ENCODE data around the gene HMGCS1. TPM values are rescaled to one million over a fixed set of nuclear protein-coding genes. Genes with fewer than 3 reads are reported as not detected.
"Not testable (repeated sequence)": the region's sequence is repeated elsewhere in the genome, so short reads cannot be mapped to it uniquely, and the experiment has no call there.

Gene HMGCS1
- total RNA-seq, 1 donor from 2014 or later = 98.2 TPM

- no peak for DNase-seq (ENCODE audit: low spot score)
Observed at GRCh38 chr5:43274435-43275114, 38.6 kb downstream of the HMGCS1 start.

DNA sequence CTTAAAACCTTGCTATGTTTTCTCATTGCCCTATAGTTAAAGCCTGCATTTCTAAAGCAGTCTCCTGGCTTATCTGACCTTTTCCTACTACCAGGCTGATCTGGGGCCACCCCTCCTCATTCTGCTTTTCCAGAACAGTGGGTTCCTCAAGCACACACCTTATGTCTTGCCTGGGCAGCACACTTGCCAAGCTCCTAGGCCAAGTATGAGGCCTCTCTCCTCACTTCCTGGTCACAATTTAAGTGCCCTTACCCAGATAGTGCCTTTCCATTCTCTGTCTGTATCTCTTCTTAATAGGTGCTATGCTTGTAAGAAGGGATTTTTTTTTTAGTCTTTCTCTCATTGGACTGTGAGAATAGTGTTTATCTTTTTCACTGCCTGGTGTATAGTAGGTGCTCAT lies 39.7 kb downstream of the HMGCS1 start:
- no peak for DNase-seq (ENCODE audit: low spot score)

- no peak for DNase-seq (ENCODE audit: low spot score)
Observed at GRCh38 chr5:43270645-43271044, 42.6 kb downstream of the HMGCS1 start.

DNA sequence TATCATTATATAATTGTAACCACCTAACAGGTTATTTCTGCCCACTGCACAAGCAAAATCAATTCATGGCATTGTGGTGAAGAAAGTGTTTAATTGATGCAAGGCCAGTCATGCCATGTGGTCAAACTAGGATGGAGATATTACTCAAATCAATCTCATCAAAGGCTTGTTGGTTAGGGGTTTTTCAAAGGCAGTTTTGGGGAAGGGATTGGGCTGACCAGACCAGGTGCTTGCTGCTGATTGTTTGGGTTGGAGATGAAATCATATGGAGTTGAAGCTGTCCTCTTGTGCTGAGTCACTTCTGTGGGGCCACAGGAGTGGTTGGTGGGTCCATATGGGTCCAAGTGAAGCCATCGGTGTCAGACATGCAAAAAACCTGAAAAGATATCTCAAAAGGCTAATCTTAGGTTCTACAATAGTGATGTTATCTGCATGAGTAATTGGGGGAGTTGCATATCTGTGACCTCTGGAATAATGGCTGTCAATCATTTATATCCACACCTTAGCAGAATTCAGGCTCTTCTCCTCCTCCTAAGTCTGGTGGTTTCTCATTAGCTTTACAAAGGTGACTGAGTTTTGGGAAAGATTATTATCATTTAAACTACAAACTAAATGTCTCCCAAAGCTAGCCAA lies 44.9 kb downstream of the HMGCS1 start:
- DNase-seq (ENCODE audit: low spot score) = no peak

DNA sequence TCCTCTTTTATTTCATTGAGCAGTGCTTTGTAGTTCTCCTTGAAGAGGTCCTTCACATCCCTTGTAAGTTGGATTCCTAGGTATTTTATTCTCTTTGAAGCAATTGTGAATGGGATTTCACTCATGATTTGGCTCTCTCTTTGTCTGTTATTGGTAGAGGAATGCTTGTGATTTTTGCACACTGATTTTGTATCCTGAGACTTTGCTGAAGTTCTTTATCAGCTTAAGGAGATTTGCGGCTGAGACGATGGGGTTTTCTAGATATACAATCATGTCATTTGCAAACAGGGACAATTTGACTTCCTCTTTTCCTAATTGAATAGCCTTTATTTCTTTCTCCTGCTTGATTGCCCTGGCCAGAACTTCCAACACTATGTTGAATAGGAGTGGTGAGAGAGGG lies 50.9 kb downstream of the HMGCS1 start:
- not testable (repeated sequence) for DNase-seq (ENCODE audit: low spot score)

DNA sequence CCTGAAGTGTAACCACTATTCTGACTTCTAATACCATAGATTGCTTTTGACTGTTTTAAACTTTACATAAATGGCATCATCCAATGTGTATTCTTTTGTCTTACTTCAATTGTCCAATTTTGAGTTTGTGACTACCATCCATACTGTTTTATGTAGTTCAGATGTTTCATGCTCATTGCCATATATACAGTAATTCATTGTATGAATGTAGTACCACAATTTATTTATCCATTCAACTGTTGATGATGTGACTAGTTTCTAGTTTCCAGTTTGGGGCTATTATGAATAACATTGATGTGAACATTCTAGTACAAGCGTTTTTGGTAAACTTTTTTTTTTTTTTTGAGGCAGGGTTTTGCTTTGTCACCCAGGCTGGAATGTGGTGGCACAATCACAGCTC lies 55.1 kb downstream of the HMGCS1 start:
- DNase-seq (ENCODE audit: low spot score) = no peak

DNA sequence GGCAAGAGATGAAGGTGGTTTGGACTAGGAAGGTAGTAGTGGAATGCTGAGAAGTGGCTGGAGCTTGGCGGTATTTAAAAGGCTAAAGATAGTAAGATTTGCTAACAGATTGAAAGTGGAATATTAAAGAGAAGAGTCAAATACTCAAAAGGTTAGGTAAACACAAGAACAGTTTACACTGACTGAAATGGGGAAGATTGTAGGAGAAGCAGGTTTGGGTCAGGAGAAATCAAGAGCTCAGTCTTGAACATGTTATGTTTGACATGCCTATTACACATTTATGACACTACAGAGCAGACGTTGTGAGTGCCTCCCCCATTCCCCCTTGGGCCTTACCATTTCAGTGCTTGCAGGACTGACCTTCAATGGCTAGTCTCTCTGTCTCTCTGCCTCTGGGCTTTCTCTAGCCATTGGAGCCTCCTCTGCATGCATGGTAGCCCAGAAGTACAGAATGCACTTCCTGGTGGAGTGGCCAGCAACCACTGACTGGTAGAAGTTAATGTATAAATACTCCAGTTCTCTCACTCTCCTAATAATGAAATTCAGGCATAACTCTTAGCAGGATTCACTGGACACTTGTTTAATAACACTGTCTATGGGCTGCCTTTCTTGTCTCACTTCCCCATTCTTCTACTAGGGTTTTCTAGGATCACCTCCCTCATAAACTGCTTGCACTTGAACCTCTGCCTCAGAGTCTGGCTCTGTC lies 56.8 kb downstream of the HMGCS1 start:
- no peak for DNase-seq (ENCODE audit: low spot score)

GRCh38 chr5:43255704-43256103 lies 57.5 kb downstream of the HMGCS1 start:
- no peak for DNase-seq (ENCODE audit: low spot score)

DNA sequence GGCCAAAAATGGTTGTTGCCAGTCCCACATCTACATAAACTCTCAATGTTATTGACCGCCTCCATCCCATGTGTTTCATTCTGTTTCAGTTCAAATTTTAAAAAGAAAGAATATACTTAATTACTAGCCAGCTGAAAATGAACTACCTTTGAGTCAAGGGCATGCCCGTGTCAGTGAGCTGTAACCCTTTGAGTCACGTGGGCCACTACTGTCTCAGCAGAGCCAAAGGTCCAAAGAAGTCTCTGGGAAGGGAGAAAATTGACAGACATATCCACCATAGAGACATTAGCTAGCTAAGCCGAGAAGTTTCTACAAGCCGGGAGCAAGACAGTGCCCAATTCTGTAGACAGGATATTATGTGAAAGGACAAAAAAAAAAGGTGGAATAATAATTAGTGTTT lies 61.5 kb downstream of the HMGCS1 start:
- no peak for DNase-seq (ENCODE audit: low spot score)

- no peak for DNase-seq (ENCODE audit: low spot score)
Observed at GRCh38 chr5:43245724-43246385, 67.4 kb downstream of the HMGCS1 start.

DNA sequence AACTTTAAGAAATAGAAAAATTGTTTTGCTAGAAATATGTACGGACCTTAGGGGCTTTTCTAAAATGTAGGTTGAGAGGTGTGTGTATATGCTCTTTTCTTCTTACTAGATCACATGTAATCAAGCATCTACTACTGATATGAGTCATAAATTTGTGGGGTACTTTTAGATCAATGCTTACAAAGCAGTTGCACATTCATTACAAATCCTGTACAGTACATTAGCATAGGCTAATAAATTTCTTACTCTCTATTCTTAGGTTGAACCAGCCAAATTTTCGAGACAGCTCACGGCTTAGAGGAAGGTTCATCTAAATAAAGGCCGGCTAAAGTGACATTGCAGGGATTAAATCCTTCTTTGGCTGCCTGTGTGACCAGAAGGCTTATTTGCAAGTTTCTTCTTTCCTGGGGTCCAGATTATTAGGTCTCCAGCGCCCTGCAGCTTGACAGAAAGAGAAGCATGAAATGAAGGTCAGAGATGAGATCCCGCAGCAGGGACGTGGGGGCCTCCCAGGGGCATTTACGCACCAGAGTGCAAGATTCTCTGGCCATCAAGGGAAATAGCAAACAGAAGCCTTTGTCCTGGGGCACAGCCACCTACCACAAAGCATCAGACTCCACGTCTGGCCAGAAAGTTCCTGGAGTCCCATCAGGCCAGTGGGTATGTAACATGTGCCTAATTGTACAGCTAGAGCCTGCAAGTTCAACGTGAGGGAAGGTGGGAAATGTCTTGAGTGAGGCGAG lies 68.2 kb downstream of the HMGCS1 start:
- no peak for DNase-seq (ENCODE audit: low spot score)

- no peak for DNase-seq (ENCODE audit: low spot score)
Observed at GRCh38 chr5:43243270-43243669, 69.9 kb downstream of the HMGCS1 start.

DNA sequence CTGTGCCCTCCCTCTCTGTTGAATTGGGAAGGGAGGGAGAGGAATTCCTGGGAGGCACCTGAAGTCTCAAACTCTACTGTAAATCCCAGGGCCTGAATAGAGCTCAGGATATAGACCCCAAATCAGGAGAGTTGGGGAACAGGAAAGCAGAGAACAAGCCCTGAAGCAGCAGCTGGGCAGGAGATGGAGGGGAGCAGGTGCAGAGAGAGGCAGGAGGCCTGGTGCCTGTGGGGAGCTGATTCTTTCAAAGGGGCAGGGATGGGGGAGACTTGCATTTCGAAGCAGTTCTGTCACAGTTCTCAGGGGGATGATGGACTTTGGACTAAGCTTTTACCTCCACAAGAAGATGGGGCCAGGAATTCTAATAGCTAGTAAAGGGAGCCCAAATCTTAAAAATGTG lies 71.0 kb downstream of the HMGCS1 start:
- DNase-seq (ENCODE audit: low spot score) = no peak

Other genes starting within 250 kb of the HMGCS1 start
- gene ZNF131, start 192.5 kb downstream of the HMGCS1 start, total RNA-seq (ENCODE audit: insufficient read depth, low replicate concordance) = 38.5 TPM
- gene NIM1K, start 121.2 kb downstream of the HMGCS1 start, total RNA-seq (ENCODE audit: insufficient read depth, low replicate concordance) = 1.2 TPM
- 3.6 TPM for gene CCL28, start 99.0 kb upstream of the HMGCS1 start, total RNA-seq (ENCODE audit: insufficient read depth, low replicate concordance)
- gene TMEM267, start 170.5 kb upstream of the HMGCS1 start, total RNA-seq (ENCODE audit: insufficient read depth, low replicate concordance) = 9.9 TPM
- 7.0 TPM for gene C5orf34, start 201.7 kb upstream of the HMGCS1 start, total RNA-seq (ENCODE audit: insufficient read depth, low replicate concordance)
- gene PAIP1, start 243.7 kb upstream of the HMGCS1 start, total RNA-seq (ENCODE audit: insufficient read depth, low replicate concordance) = 91.5 TPM